Panc1 (cell line): Measurements from ENCODE around the gene IKBKG.
"Not testable (repeated sequence)": the region's sequence is repeated elsewhere in the genome, so short reads cannot be mapped to it uniquely, and the experiment has no call there.

Experiments used
- CTCF ChIP-seq: fragments of 450-650 bp; IDR thresholded peaks from 2 replicates; pipeline ENCODE4 v1.5.1; 2017; ENCODE audit warnings: mild to moderate bottlenecking
- POLR2AphosphoS5 ChIP-seq: IDR thresholded peaks from 2 replicates; pipeline ENCODE4 v1.6.1; 2012; ENCODE audit warnings: mild to moderate bottlenecking, low read depth, low read length, moderate library complexity

DNA sequence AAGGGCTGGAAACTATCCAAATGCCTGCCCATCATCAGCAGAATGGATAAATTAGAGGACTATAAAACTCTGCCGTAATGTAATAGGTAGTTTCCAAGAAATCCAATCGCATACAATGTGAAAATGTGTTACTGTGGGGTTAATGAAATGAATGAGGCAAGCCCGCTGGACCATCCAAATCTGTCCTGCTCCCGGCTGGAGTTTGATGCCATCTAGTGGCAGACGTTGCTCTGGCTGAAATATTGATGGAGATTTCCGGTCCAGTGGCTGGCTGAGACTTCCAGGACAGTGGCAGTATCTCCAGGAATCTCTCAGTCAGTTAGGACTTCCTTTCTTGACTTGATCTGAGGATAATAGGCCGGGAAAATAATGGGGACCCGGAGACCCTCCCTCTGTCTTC, 35.6 kb downstream of the IKBKG start:
- not testable (repeated sequence) for TF ChIP-seq POLR2AphosphoS5, CTCF
